SK-N-SH (cell line): ENCODE measurements around the gene UMODL1.

Experiments
- CTCF ChIP-seq: fragments of 200-600 bp; sonication (generic); IDR thresholded peaks from 2 replicates; pipeline ENCODE4 v1.6.1; 2017; ENCODE audit warnings: antibody characterized with exemption, mild to moderate bottlenecking, moderate library complexity
- EP300 ChIP-seq, 2 experiments: IDR thresholded peaks; 2 replicates each; pipeline versions ENCODE4 v1.4.0 to v1.6.1; 2012; ENCODE audit warnings: borderline replicate concordance in 1 of 2, low read depth in 1 of 2, low read length in 1 of 2
- FOXJ3 ChIP-seq: sonication (generic); formaldehyde crosslinking; IDR thresholded peaks from 2 replicates; pipeline ENCODE4 v1.5.1; 2020; ENCODE audit warnings: mild to moderate bottlenecking, missing genetic modification reagents
- GABPA ChIP-seq: IDR thresholded peaks from 2 replicates; pipeline ENCODE4 v1.4.0; 2012; ENCODE audit warnings: low read depth, mild to moderate bottlenecking
- GATA2 ChIP-seq: sonication (generic); formaldehyde crosslinking; IDR thresholded peaks from 2 replicates; pipeline ENCODE4 v1.5.0; 2020; ENCODE audit warnings: mild to moderate bottlenecking, missing genetic modification reagents
- MAX ChIP-seq: IDR thresholded peaks from 2 replicates; pipeline ENCODE4 v1.4.0; 2012; ENCODE audit warnings: low read depth
- POLR2AphosphoS5 ChIP-seq: IDR thresholded peaks from 2 replicates; pipeline ENCODE4 v1.6.1; 2012; ENCODE audit warnings: low read depth, low read length
- RAD21 ChIP-seq: IDR thresholded peaks from 2 replicates; pipeline ENCODE4 v1.6.1; 2012; ENCODE audit warnings: mild to moderate bottlenecking, low read length
- TEAD4 ChIP-seq: IDR thresholded peaks from 2 replicates; pipeline ENCODE4 v1.4.0; 2012; ENCODE audit warnings: mild to moderate bottlenecking, borderline replicate concordance; ENCODE audit not compliant: insufficient read depth
- ZBTB33 ChIP-seq: IDR thresholded peaks from 2 replicates; pipeline ENCODE4 v1.4.0; 2012; ENCODE audit warnings: low read depth, borderline replicate concordance

- no peak for TF ChIP-seq POLR2AphosphoS5
- TF ChIP-seq ZBTB33 = no peak
- no peak for TF ChIP-seq GABPA
- TF ChIP-seq RAD21 = no peak
- no peak for TF ChIP-seq CTCF
- TF ChIP-seq TEAD4 = no peak
- TF ChIP-seq FOXJ3 (CRISPR knock-in tag) = no peak
- no peak for TF ChIP-seq GATA2 (CRISPR knock-in tag)
- no peak for TF ChIP-seq MAX
- TF ChIP-seq EP300 (IDR thresholded peaks at IDR 0.05; ENCODE audit: borderline replicate concordance in 1 of 2, low read depth in 1 of 2, low read length in 1 of 2) = no peak
Measured at GRCh38 chr21:42059721-42060120, 11.4 kb upstream of the UMODL1 start.
